M059J (cell line): ENCODE data around the gene SRSF12. TPM values are rescaled to one million over a fixed set of nuclear protein-coding genes. Genes with fewer than 3 reads are reported as not detected.

Experiments used
- DNase-seq: peaks from one replicate; pipeline ENCODE4 v3.0.0-alpha.2; 2012; ENCODE audit warnings: low read depth
- total RNA-seq: library from RNA; depleted of rRNA; stranded (reverse); fragments of >200 nt; shearing (Covaris generic); gene quantifications from 2 replicates; pipeline ENCODE4 v1.2.3, GENCODE V29; 2014; rRNA removed

SRSF12 gene
- not detected in 2 replicates for total RNA-seq

- DNase-seq, result peak; percentile 17
Observed at GRCh38 chr6:89117211-89118108, at the start of gene SRSF12. TSS of gene SRSF12 (minus strand) at chr6:89118071. CDS start at chr6:89117887, 184 bp downstream.

- DNase-seq, result no peak
Observed at GRCh38 chr6:89162047-89162371, 44.1 kb upstream of the SRSF12 start.

- DNase-seq, result no peak
Observed at GRCh38 chr6:89161326-89162046, 43.6 kb upstream of the SRSF12 start.

GRCh38 chr6:89160331-89161092 is 42.6 kb upstream of the SRSF12 start:
- DNase-seq, result no peak

GRCh38 chr6:89154131-89154530 is 36.3 kb upstream of the SRSF12 start:
- no peak for DNase-seq

- peak; percentile 28 for DNase-seq
Observed at GRCh38 chr6:89148016-89148750, 30.3 kb upstream of the SRSF12 start.

GRCh38 chr6:89146718-89147700 is 29.1 kb upstream of the SRSF12 start:
- peak; percentile 59 for DNase-seq

GRCh38 chr6:89145956-89146717 is 28.3 kb upstream of the SRSF12 start, which contains the start of gene PM20D2:
TSS of gene PM20D2 (plus strand) at chr6:89146055. CDS start at chr6:89146145, 90 bp downstream.
- peak; percentile 54 for DNase-seq

- peak; percentile 50 for DNase-seq
Observed at GRCh38 chr6:89145091-89145955, 27.5 kb upstream of the SRSF12 start.

- no peak for DNase-seq
Observed at GRCh38 chr6:89144354-89144906, 26.6 kb upstream of the SRSF12 start.

- DNase-seq, result peak; percentile 28
Observed at GRCh38 chr6:89140347-89141156, 22.7 kb upstream of the SRSF12 start.

- peak; percentile 36 for DNase-seq
Observed at GRCh38 chr6:89139509-89140346, 21.9 kb upstream of the SRSF12 start.

- DNase-seq, result no peak
Observed at GRCh38 chr6:89138173-89138572, 20.3 kb upstream of the SRSF12 start.

- no peak for DNase-seq
Observed at GRCh38 chr6:89134723-89135122, 16.9 kb upstream of the SRSF12 start.

GRCh38 chr6:89133981-89134380 is 16.1 kb upstream of the SRSF12 start:
- no peak for DNase-seq

- DNase-seq, result no peak
Observed at GRCh38 chr6:89132057-89132456, 14.2 kb upstream of the SRSF12 start.
